Neural progenitor cell (in vitro differentiated cells): ENCODE measurements around the gene SHROOM3. TPM values are rescaled to one million over a fixed set of nuclear protein-coding genes. Genes with fewer than 3 reads are reported as not detected.
A peak's percentile ranks its signal among the peaks of the same experiment; 100 is the strongest.

ENCODE experiments used
- DNase-seq: peaks from one replicate; pipeline ENCODE4 v3.0.0-alpha.2; 2016; ENCODE audit warnings: low spot score
- H2AFZ ChIP-seq: fragments of 200-600 bp; sonication (generic); replicated peaks from 2 replicates; pipeline ENCODE4 v1.6.1; 2016; ENCODE audit warnings: antibody characterized with exemption
- H3F3A ChIP-seq: fragments of 200-600 bp; sonication (generic); 2 replicates; pipeline ENCODE4 v1.6.1; 2016; ENCODE audit warnings: antibody characterized with exemption, low read depth
- H3K27ac ChIP-seq: fragments of 200-600 bp; sonication (generic); 2 replicates; pipeline ENCODE4 v1.5.1; 2016; ENCODE audit warnings: mild to moderate bottlenecking
- H3K27me3 ChIP-seq: fragments of 200-600 bp; sonication (generic); 2 replicates; pipeline ENCODE4 v1.6.1; 2016; ENCODE audit warnings: mild to moderate bottlenecking, moderate library complexity
- H3K36me3 ChIP-seq: fragments of 200-600 bp; sonication (generic); 2 replicates; pipeline ENCODE4 v1.5.1; 2016
- H3K4me1 ChIP-seq: fragments of 200-600 bp; sonication (generic); 2 replicates; pipeline ENCODE4 v1.6.1; 2016; ENCODE audit warnings: mixed run types
- H3K4me2 ChIP-seq: fragments of 200-600 bp; sonication (generic); 2 replicates; pipeline ENCODE4 v1.6.1; 2016
- H3K4me3 ChIP-seq: fragments of 200-600 bp; sonication (generic); 2 replicates; pipeline ENCODE4 v1.5.1; 2016
- H3K79me2 ChIP-seq: fragments of 200-600 bp; sonication (generic); 2 replicates; pipeline ENCODE4 v1.6.1; 2016; ENCODE audit warnings: low read depth
- H3K9ac ChIP-seq: fragments of 200-600 bp; sonication (generic); 2 replicates; pipeline ENCODE4 v1.6.1; 2016
- H3K9me3 ChIP-seq: fragments of 200-600 bp; sonication (generic); 2 replicates; pipeline ENCODE4 v1.5.1; 2016; ENCODE audit warnings: low read depth
- H4K20me1 ChIP-seq: fragments of 200-600 bp; sonication (generic); 2 replicates; pipeline ENCODE4 v1.6.1; 2016; ENCODE audit warnings: low read depth
- H3K27ac Mint-ChIP-seq: 3 replicates; pipeline ENCODE4 v1.8.0; 2021; ENCODE audit warnings: mixed read lengths
- H3K27me3 Mint-ChIP-seq: 2 replicates; pipeline ENCODE4 v1.8.0; 2022; ENCODE audit warnings: low read depth, mild to moderate bottlenecking, inconsistent platforms, moderate library complexity, mixed read lengths; ENCODE audit not compliant: insufficient read depth
- H3K36me3 Mint-ChIP-seq: 3 replicates; pipeline ENCODE4 v1.8.0; 2021; ENCODE audit warnings: mixed read lengths
- H3K4me1 Mint-ChIP-seq: 3 replicates; pipeline ENCODE4 v1.8.0; 2021; ENCODE audit warnings: mixed read lengths
- H3K4me3 Mint-ChIP-seq: 3 replicates; pipeline ENCODE4 v1.8.0; 2021; ENCODE audit warnings: mild to moderate bottlenecking, moderate library complexity, mixed read lengths
- H3K9me3 Mint-ChIP-seq: 3 replicates; pipeline ENCODE4 v1.8.0; 2020; ENCODE audit warnings: mixed read lengths
- EZH2 ChIP-seq: fragments of 200-600 bp; sonication (generic); IDR thresholded peaks from 2 replicates; pipeline ENCODE4 v1.6.1; 2017; ENCODE audit warnings: antibody characterized with exemption, mild to moderate bottlenecking, moderate library complexity
- EZH2phosphoT487 ChIP-seq: fragments of 200-600 bp; sonication (generic); IDR thresholded peaks from 2 replicates; pipeline ENCODE4 v1.6.1; 2017; ENCODE audit warnings: antibody characterized with exemption
- total RNA-seq: library from RNA; depleted of rRNA; stranded (reverse); fragments of >200 nt; gene quantifications from 2 replicates; pipeline ENCODE4 v1.2.3, GENCODE V29; 2015; ENCODE audit warnings: low replicate concordance
- TF ChIP-seq, protein P1 (sequence below): fragments of 200-600 bp; sonication (generic); IDR thresholded peaks from 2 replicates; pipeline ENCODE4 v1.5.1; 2017; ENCODE audit warnings: antibody characterized with exemption, mild to moderate bottlenecking

SHROOM3 gene
- total RNA-seq, 1 donor from 2014 or later: 36.6 TPM

GRCh38 chr4:76572224-76572623 lies 137.2 kb downstream of the SHROOM3 start:
- Histone ChIP-seq H3F3A (peaks cover 4% of the 10 kb centered on the region), H3K79me2 (peaks cover 4% of the 10 kb centered on the region), H3K4me2 (no peak overlapping the region), H3K4me3 (no peak overlapping the region), H2AFZ (no peak overlapping the region), H3K9ac (no peak overlapping the region), H3K27me3 (no peaks in the 10 kb centered on the region), H4K20me1 (peaks cover 40% of the 10 kb centered on the region), H3K4me1 (peaks cover 12% of the 10 kb centered on the region), H3K9me3 (no peaks in the 10 kb centered on the region), H3K27ac (no peak overlapping the region), H3K36me3 (no peaks in the 10 kb centered on the region)
- peak overlapping the region; percentile 26 for H3K27ac Mint-ChIP-seq
- no peak overlapping the region for H3K4me3 Mint-ChIP-seq
- H3K9me3 Mint-ChIP-seq: peaks cover 5% of the 10 kb centered on the region
- H3K36me3 Mint-ChIP-seq: peaks cover 24% of the 10 kb centered on the region
- H3K27me3 Mint-ChIP-seq: no peaks in the 10 kb centered on the region
- TF ChIP-seq EZH2 (no peak), EZH2phosphoT487 (no peak)
- TF ChIP-seq, protein P1, sequence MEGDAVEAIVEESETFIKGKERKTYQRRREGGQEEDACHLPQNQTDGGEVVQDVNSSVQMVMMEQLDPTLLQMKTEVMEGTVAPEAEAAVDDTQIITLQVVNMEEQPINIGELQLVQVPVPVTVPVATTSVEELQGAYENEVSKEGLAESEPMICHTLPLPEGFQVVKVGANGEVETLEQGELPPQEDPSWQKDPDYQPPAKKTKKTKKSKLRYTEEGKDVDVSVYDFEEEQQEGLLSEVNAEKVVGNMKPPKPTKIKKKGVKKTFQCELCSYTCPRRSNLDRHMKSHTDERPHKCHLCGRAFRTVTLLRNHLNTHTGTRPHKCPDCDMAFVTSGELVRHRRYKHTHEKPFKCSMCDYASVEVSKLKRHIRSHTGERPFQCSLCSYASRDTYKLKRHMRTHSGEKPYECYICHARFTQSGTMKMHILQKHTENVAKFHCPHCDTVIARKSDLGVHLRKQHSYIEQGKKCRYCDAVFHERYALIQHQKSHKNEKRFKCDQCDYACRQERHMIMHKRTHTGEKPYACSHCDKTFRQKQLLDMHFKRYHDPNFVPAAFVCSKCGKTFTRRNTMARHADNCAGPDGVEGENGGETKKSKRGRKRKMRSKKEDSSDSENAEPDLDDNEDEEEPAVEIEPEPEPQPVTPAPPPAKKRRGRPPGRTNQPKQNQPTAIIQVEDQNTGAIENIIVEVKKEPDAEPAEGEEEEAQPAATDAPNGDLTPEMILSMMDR: no peak
- H3K4me1 Mint-ChIP-seq: peaks cover 38% of the 10 kb centered on the region
- no peak for DNase-seq

DNA sequence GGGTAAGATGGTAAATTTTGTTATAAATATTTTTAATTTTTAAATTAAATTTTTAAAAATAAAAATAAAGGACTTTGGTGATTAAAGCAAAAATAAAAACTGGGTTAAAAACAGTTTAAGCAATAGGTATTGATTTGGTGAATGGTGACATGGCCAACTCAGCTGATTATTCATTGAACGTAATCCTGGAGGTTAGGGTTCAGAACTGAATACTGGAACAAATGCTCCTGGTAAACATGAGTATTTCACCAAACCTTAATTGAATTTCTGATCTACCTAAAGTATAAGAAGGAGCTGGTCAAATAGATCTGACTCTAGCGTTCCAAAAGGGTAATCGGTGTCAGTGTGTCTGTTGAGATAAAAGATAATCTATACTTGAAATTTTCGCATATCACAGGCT lies 141.8 kb downstream of the SHROOM3 start:
- H3K4me3 Mint-ChIP-seq: no peak overlapping the region

GRCh38 chr4:76578002-76578560 lies 143.1 kb downstream of the SHROOM3 start:
- DNase-seq: no peak
- Mint-ChIP-seq H3K27me3 (peaks cover 2% of the 10 kb centered on the region), H3K9me3 (peaks cover 5% of the 10 kb centered on the region), H3K27ac (no peak overlapping the region), H3K36me3 (peaks cover 39% of the 10 kb centered on the region), H3K4me1 (peaks cover 19% of the 10 kb centered on the region), H3K4me3 (no peak overlapping the region)
- no peaks in the 10 kb centered on the region for H3K36me3 ChIP-seq
- no peak overlapping the region for H2AFZ ChIP-seq
- no peaks in the 10 kb centered on the region for H3K79me2 ChIP-seq
- H3K9ac ChIP-seq: no peak overlapping the region
- TF ChIP-seq EZH2 (no peak), EZH2phosphoT487 (no peak)
- TF ChIP-seq, protein P1: no peak
- H3K4me1 ChIP-seq: no peaks in the 10 kb centered on the region
- H3K4me3 ChIP-seq: no peak overlapping the region
- H3F3A ChIP-seq: no peaks in the 10 kb centered on the region
- no peaks in the 10 kb centered on the region for H3K27me3 ChIP-seq
- peaks cover 39% of the 10 kb centered on the region for H4K20me1 ChIP-seq
- H3K9me3 ChIP-seq: no peaks in the 10 kb centered on the region
- H3K4me2 ChIP-seq: no peak overlapping the region
- no peak overlapping the region for H3K27ac ChIP-seq

More for the DNA sequence above, 141.8 kb downstream of the SHROOM3 start:
- Mint-ChIP-seq H3K4me1 (peaks cover 12% of the 10 kb centered on the region), H3K27ac (no peak overlapping the region), H3K9me3 (peaks cover 5% of the 10 kb centered on the region), H3K36me3 (peaks cover 31% of the 10 kb centered on the region), H3K27me3 (no peaks in the 10 kb centered on the region)
- Histone ChIP-seq H3K4me2 (no peak overlapping the region), H3F3A (no peaks in the 10 kb centered on the region), H3K9ac (no peak overlapping the region), H3K27me3 (no peaks in the 10 kb centered on the region), H3K4me1 (no peaks in the 10 kb centered on the region), H3K27ac (no peak overlapping the region), H3K4me3 (no peak overlapping the region), H3K36me3 (no peaks in the 10 kb centered on the region), H3K79me2 (peaks cover 4% of the 10 kb centered on the region), H4K20me1 (peaks cover 35% of the 10 kb centered on the region), H2AFZ (no peak overlapping the region), H3K9me3 (no peaks in the 10 kb centered on the region)
- TF ChIP-seq EZH2 (no peak), EZH2phosphoT487 (no peak)
- TF ChIP-seq, protein P1: no peak
- DNase-seq: no peak
